ENCODE measurements around the gene TPBGL.

Gene TPBGL

GRCh38 chr11:75246671-75247350 is 6.2 kb downstream of the TPBGL start:
- no peak for DNase-seq

GRCh38 chr11:75248924-75249256 is 8.3 kb downstream of the TPBGL start:
- DNase-seq, result no peak

GRCh38 chr11:75249704-75250103 is 9.1 kb downstream of the TPBGL start:
- DNase-seq, result no peak

GRCh38 chr11:75254326-75254725 is 13.8 kb downstream of the TPBGL start:
- no peak for DNase-seq

GRCh38 chr11:75260396-75261170 is 20.0 kb downstream of the TPBGL start:
- DNase-seq, result no peak

- DNase-seq, result no peak
These were observed 21.4 kb downstream of the TPBGL start for GRCh38 chr11:75261902-75262361.

GRCh38 chr11:75262436-75262835 is 21.9 kb downstream of the TPBGL start:
- no peak for DNase-seq

- no peak for DNase-seq
These were observed 22.6 kb downstream of the TPBGL start for GRCh38 chr11:75262961-75263852.

- no peak for DNase-seq
These were observed 23.4 kb downstream of the TPBGL start for GRCh38 chr11:75263944-75264349.

GRCh38 chr11:75264356-75264755 is 23.8 kb downstream of the TPBGL start:
- no peak for DNase-seq

GRCh38 chr11:75264971-75265370 is 24.4 kb downstream of the TPBGL start:
- no peak for DNase-seq

GRCh38 chr11:75265851-75266531 is 25.4 kb downstream of the TPBGL start:
- no peak for DNase-seq

- DNase-seq, result no peak
These were observed 26.8 kb downstream of the TPBGL start for GRCh38 chr11:75267171-75267970.

- no peak for DNase-seq
These were observed 28.2 kb downstream of the TPBGL start for GRCh38 chr11:75268626-75269366.

GRCh38 chr11:75269367-75269660 is 28.7 kb downstream of the TPBGL start:
- DNase-seq, result no peak

- no peak for DNase-seq
These were observed 29.3 kb downstream of the TPBGL start for GRCh38 chr11:75269896-75270295.

GRCh38 chr11:75270896-75271418 is 30.4 kb downstream of the TPBGL start:
- DNase-seq, result no peak

GRCh38 chr11:75271730-75272129 is 31.2 kb downstream of the TPBGL start:
- no peak for DNase-seq

GRCh38 chr11:75272391-75272790 is 31.8 kb downstream of the TPBGL start:
- DNase-seq, result no peak

- no peak for DNase-seq
These were observed 32.3 kb downstream of the TPBGL start for GRCh38 chr11:75272821-75273301.

Data from NCI-H510A treated with DMSO at 0.1 percent for 48 hours (cell line).